Activated CD4-positive, alpha-beta T cell treated with anti-CD3 and anti-CD28 coated beads, Interleukin-2, amount 10 ng/mL, durations not matched to agents 24 days and 14 days (primary cell): ENCODE measurements around the gene TMEM9. TPM values are rescaled to one million over a fixed set of nuclear protein-coding genes. Genes with fewer than 3 reads are reported as not detected.
A peak's percentile ranks its signal among the peaks of the same experiment; 100 is the strongest.

Experiments used
- DNase-seq: peaks from one replicate; pipeline ENCODE4 v3.0.0; 2022
- H3K27ac Mint-ChIP-seq: one replicate; pipeline ENCODE4 v1.8.0; 2022; ENCODE audit warnings: mild to moderate bottlenecking, mixed read lengths
- H3K27me3 Mint-ChIP-seq: one replicate; pipeline ENCODE4 v1.8.0; 2022; ENCODE audit warnings: mixed read lengths
- H3K36me3 Mint-ChIP-seq: one replicate; pipeline ENCODE4 v1.8.0; 2022; ENCODE audit warnings: low read depth, mild to moderate bottlenecking, mixed read lengths
- H3K4me1 Mint-ChIP-seq: one replicate; pipeline ENCODE4 v1.8.0; 2021; ENCODE audit warnings: mixed read lengths
- H3K4me3 Mint-ChIP-seq: one replicate; pipeline ENCODE4 v1.8.0; 2022; ENCODE audit warnings: mild to moderate bottlenecking, moderate library complexity, mixed read lengths
- H3K9me3 Mint-ChIP-seq: one replicate; pipeline ENCODE4 v1.8.0; 2021; ENCODE audit warnings: mixed read lengths
- intact Hi-C: fragments of 100-400 bp; cut with micrococcal nuclease; formaldehyde crosslinking; loops from one replicate; pipeline ENCODE4 v1.15.1; 2023
- total RNA-seq: library from RNA; stranded (reverse); gene quantifications from 2 replicates; pipeline ENCODE4 v1.2.3, GENCODE V29; 2022

TMEM9 gene
- total RNA-seq, 1 donor from 2014 or later = 11.3 TPM

- no peak overlapping the region for H3K27ac Mint-ChIP-seq
- H3K4me1 Mint-ChIP-seq = no peaks in the 10 kb centered on the region
- intact Hi-C loops = no loop called here
- H3K4me3 Mint-ChIP-seq = no peak overlapping the region
- no peaks in the 10 kb centered on the region for H3K36me3 Mint-ChIP-seq
- no peaks in the 10 kb centered on the region for H3K9me3 Mint-ChIP-seq
- peaks cover 2% of the 10 kb centered on the region for H3K27me3 Mint-ChIP-seq
- no peak for DNase-seq
Observed at GRCh38 chr1:201092738-201093137, 61.5 kb downstream of the TMEM9 start.

GRCh38 chr1:201091256-201091655 lies 63.0 kb downstream of the TMEM9 start:
- H3K4me1 Mint-ChIP-seq = no peaks in the 10 kb centered on the region
- H3K27ac Mint-ChIP-seq = no peak overlapping the region
- H3K4me3 Mint-ChIP-seq = no peak overlapping the region

GRCh38 chr1:201090541-201090940 lies 63.7 kb downstream of the TMEM9 start:
- peaks cover 15% of the 10 kb centered on the region for H3K27me3 Mint-ChIP-seq
- no peak for DNase-seq
- H3K27ac Mint-ChIP-seq = no peak overlapping the region
- intact Hi-C loops = no loop called here
- H3K4me1 Mint-ChIP-seq = no peaks in the 10 kb centered on the region
- no peaks in the 10 kb centered on the region for H3K36me3 Mint-ChIP-seq
- H3K4me3 Mint-ChIP-seq = no peak overlapping the region
- H3K9me3 Mint-ChIP-seq = no peaks in the 10 kb centered on the region

More at GRCh38 chr1:201091256-201091655, 63.0 kb downstream of the TMEM9 start:
- no peaks in the 10 kb centered on the region for H3K9me3 Mint-ChIP-seq
- intact Hi-C loops = no loop called here
- no peak for DNase-seq
- H3K27me3 Mint-ChIP-seq = peaks cover 8% of the 10 kb centered on the region
- no peaks in the 10 kb centered on the region for H3K36me3 Mint-ChIP-seq

- H3K36me3 Mint-ChIP-seq = no peaks in the 10 kb centered on the region
- H3K27ac Mint-ChIP-seq = no peak overlapping the region
- peaks cover 15% of the 10 kb centered on the region for H3K27me3 Mint-ChIP-seq
- no peak for DNase-seq
- H3K4me1 Mint-ChIP-seq = no peaks in the 10 kb centered on the region
- no peak overlapping the region for H3K4me3 Mint-ChIP-seq
- no peaks in the 10 kb centered on the region for H3K9me3 Mint-ChIP-seq
- intact Hi-C loops = no loop called here
Observed at GRCh38 chr1:201089596-201089995, 64.7 kb downstream of the TMEM9 start.

- Mint-ChIP-seq H3K27me3 (peaks cover 19% of the 10 kb centered on the region), H3K9me3 (no peaks in the 10 kb centered on the region), H3K4me3 (no peak overlapping the region), H3K4me1 (no peaks in the 10 kb centered on the region), H3K27ac (no peak overlapping the region), H3K36me3 (no peaks in the 10 kb centered on the region)
- no peak for DNase-seq
- intact Hi-C loops = no loop called here
Observed at GRCh38 chr1:201088901-201089525, 65.3 kb downstream of the TMEM9 start.

GRCh38 chr1:201088395-201088794 lies 65.9 kb downstream of the TMEM9 start:
- no peak for DNase-seq
- peaks cover 19% of the 10 kb centered on the region for H3K27me3 Mint-ChIP-seq
- H3K4me3 Mint-ChIP-seq = no peak overlapping the region
- no peaks in the 10 kb centered on the region for H3K36me3 Mint-ChIP-seq
- H3K27ac Mint-ChIP-seq = no peak overlapping the region
- no peaks in the 10 kb centered on the region for H3K4me1 Mint-ChIP-seq
- intact Hi-C loops = no loop called here
- no peaks in the 10 kb centered on the region for H3K9me3 Mint-ChIP-seq

- Mint-ChIP-seq H3K27me3 (peaks cover 22% of the 10 kb centered on the region), H3K4me3 (no peak overlapping the region), H3K9me3 (no peaks in the 10 kb centered on the region), H3K36me3 (no peaks in the 10 kb centered on the region), H3K27ac (no peak overlapping the region), H3K4me1 (no peaks in the 10 kb centered on the region)
- intact Hi-C loops = loop anchor here (1.0 kb wide), 1 partner anchor 28 kb away; no protein-coding TSS in a partner anchor
- DNase-seq = peak; percentile 73
Observed at GRCh38 chr1:201085902-201086735, 68.2 kb downstream of the TMEM9 start.

Other genes with a start within 250 kb of the TMEM9 start
- gene KIF21B, start 130.8 kb downstream of the TMEM9 start, total RNA-seq = 48.3 and 49.3 TPM in 2 replicates
- not detected in 2 replicates for gene CACNA1S, start 42.0 kb downstream of the TMEM9 start, total RNA-seq
- not detected in 2 replicates for gene ASCL5, start 27.3 kb downstream of the TMEM9 start, total RNA-seq
- not detected in 2 replicates for gene IGFN1, start 36.4 kb upstream of the TMEM9 start, total RNA-seq
- not detected in 2 replicates for gene PKP1, start 129.0 kb upstream of the TMEM9 start, total RNA-seq
- not detected in 2 replicates for gene TNNT2, start 223.2 kb upstream of the TMEM9 start, total RNA-seq
- not detected in 2 replicates for gene LAD1, start 244.8 kb upstream of the TMEM9 start, total RNA-seq